Left renal cortex interstitium (tissue), 4 donors: ENCODE results near the gene KMT2A. TPM values are rescaled to one million over a fixed set of nuclear protein-coding genes. Genes with fewer than 3 reads are reported as not detected.
"Not testable (repeated sequence)": the region's sequence is repeated elsewhere in the genome, so short reads cannot be mapped to it uniquely, and the experiment has no call there.

Experiments used
- DNase-seq, 4 donors: peaks; one replicate each; pipeline ENCODE4 v3.0.0-alpha.2; 2013; ENCODE audit warnings: low read depth in 4 of 4, low spot score in 2 of 4, missing footprints in 1 of 4
- polyA plus RNA-seq, 4 donors: library from polyadenylated mRNA; unstranded; fragments of 120-200 nt; gene quantifications; one replicate each; pipeline ENCODE4 v1.2.1, GENCODE V29; 2013; ENCODE audit not compliant: insufficient read length in 4 of 4

The KMT2A gene
- polyA plus RNA-seq = 10 to 100 TPM; 31.8 to 54.5 (median 44.2) TPM

DNA sequence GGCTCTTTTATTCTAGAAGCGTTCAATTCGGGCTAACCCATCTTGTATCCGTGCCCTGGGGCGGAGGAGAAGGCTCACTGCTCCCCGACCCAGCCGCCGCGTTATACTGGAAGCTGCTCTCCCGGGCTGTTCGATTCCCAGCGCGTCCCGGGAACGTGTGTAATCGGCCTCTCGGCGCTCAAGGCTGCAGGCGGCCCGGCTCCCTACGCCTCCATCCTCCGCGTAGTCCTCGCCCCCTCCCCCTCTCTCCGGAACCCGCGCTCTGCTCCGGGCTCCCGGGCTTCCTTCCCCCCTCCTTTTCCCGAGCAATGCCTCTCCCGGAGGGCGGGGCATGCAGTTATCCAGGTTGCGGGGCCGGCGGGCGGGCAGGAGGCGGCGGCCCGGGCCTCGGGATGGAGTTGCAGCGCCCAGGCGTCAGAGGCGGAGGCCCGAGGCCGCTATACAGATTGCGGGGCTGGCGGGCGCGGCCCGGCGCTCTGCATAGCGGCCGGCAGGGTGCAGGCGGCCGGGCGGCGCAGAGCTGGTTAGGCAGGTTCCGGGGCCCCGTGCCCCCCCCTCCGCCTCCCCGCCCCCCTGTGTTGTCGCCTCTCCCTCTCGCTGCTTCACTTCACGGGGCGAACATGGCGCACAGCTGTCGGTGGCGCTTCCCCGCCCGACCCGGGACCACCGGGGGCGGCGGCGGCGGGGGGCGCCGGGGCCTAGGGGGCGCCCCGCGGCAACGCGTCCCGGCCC is at the start of gene KMT2A:
Gene KMT2A, plus strand, starts transcription at position 600 of the 732 bp plus-strand sequence. Its CDS starts 21 bp downstream, at position 621.
- DNase-seq = peak; percentile 92 to 96 (median 94)

DNA sequence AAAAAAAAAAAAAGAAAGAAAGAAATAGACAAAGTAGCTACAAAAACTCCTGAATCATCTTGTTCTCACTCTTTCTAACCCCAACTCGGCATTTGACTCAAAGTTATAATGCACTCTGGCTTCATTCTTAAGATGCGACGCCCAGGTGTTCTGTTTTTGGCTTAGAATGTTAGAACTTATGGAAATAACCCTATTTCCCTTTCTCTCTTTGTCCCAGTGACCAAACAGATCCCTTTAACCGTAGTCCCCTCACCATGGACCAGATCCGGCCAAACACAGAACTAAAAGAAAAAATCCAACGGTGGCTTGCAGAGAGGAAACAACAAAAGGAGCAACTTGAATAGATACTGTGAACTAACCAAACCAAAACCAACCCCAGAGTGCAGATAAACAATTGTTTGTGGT is 40.2 kb upstream of the KMT2A start:
- DNase-seq = no peak

DNA sequence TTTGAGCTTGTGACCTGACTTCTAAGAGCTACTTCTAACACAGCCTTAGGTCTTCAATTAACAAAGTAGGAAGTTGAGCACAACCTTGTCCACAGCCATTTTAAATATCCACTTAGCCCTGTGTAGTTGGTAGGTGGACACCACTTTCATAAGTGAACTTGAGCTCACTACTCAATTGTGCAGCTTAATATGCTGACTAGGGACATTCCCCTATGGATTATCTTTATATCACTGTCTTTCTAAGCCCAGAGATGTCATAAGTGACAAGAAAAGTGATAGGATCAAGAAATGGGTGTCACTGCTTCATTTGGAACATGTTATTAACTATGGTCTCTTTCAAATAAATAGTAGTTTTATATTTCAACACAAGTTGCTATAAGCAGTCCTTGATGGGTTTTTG is 38.8 kb upstream of the KMT2A start:
- no peak for DNase-seq

DNA sequence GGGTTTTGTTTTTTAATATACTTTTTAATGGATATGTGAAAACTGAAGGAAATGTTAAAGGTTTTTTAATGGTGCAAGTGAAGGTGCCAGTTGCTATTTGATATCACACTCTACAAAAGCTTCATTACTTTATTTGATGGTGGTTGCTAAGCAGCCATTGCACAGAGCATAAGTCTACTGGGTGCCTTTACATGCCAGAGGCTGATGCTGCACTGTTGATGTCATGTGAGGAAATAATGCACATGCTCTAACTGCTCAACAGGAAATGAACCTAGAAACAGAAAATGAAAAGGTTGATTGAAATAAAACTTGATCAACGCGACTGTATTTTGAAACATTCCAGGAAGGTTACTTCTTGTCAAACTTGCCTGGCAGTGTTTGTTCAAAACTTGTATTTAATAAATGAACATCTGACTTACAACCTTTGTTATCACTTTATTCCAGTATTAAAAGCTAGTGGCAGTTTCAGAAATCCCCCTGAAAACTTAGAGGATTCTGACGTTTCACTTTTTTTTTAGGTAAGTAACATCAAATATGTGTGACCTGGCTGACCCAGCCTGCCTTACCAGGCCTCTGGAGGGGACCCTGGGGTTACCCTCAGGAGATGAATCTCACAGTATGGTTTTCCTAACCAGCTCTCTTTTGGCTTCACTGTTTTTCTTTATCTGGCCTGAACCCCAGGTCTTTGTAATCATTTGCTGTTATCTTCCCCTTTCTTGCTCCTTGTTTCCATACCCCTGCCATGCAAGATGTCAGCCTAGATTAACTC is 37.3 kb upstream of the KMT2A start:
- DNase-seq = no peak

DNA sequence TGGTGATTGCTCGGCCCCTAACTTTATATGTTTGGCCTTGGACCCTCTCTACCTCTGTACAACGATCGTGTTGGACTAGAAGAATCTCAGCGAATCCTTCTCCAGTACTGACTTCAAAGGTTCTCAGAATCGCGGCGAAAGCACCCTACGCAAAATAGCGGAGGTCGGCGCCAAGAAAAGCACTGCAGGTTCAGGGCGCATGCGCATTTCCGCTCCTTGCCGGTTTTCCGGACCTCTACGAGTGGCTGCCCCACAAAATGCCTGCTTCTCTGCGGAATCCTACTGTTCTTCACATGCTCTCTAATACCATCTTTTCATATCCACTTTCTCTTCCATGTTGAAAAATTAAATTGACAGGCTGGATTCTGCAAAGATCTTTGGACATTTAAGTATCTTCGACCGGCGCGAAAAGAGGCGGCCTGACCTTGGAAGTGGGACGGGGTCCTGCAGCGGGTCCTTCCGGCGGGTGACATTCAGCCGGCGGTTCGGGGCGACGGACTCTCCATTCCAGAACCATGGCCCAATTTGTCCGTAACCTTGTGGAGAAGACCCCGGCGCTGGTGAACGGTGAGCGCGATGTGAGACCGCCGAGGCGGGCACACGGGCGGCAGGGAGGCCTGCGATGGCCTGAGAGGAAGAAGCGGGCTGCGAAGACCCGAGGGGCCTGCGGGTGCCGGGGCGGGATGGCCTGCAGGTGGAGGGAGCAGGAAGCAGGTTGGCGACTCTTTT is 35.0 kb upstream of the KMT2A start, which contains the start of gene ATP5MG:
Gene ATP5MG, plus strand, starts transcription at position 456 of the 729 bp plus-strand sequence. Its CDS starts 60 bp downstream, at position 516.
- DNase-seq = peak; percentile 84 to 94 (median 89)

DNA sequence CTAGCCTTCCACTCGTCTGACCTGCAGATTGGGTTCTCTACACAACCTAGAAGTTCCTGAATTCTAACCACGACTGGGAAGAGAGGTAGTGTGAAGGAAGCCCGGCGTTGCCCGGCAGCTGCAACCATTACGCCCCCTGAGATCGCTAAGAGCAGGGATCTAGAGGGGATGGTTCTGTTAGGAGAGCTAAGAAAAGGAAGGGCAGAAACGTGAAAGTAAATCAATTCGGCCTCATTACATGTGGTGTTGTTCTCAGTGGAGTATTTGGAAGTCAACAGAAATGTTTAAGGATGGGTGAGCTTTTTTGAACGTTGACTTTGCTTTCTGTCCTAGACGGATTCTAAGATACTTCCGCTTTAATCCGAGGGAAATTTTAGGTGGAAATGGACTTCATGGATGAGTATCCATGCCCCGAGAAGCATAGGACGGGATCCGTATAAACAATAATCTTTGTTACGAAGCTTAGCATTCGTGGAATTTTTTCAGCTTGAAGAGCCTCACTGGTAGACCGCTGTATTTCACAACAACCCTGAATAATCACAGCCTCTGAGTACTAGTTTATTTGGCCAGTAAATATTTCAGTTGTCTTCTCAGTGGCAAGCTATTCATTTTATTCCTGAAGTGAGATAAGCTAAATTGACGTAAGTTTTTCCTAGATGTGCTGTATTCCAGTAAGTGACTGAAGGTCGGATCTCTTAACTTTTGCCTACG is 34.3 kb upstream of the KMT2A start:
- DNase-seq = no peak

DNA sequence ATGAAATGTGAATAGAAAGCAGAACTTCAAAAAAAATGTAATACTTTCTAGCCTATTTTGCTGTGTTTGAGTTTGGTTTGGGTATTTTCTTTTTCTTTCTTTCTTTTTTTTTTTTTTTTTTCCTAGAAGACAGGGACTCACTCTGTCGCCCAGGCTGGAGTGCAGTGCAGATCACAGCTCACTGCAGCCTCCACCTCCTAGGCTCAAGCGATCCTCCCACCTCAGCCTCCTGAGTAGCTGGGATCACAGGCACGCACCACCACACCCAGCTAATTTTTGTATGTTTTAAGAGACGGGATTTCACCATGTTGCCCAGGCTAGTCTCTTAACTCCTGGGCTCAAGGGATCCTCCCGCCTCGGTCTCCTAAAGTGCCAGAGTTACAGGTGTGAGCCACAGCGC is 33.7 kb upstream of the KMT2A start:
- not testable (repeated sequence) for DNase-seq

DNA sequence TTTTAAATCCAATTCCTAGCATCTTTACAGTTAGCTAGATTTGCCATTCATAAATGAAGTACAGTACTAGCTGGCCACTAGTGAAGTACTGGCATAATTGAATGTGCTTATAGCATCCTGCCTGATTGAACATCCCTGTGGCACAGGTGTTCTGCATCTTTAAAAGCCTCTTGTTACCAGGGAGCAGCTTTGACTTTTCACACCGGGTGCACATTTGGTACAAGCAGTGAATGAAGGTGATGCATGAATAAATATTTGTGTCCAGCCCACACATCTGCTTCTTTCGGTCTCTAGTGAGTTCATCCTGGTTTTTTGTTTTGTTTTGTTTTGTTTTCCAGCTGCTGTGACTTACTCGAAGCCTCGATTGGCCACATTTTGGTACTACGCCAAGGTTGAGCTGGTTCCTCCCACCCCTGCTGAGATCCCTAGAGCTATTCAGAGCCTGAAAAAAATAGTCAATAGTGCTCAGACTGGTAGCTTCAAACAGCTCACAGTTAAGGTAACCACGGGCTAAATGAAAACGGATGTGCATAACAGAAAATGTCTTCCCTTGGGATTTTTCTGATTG is 29.6 kb upstream of the KMT2A start:
- DNase-seq = no peak

DNA sequence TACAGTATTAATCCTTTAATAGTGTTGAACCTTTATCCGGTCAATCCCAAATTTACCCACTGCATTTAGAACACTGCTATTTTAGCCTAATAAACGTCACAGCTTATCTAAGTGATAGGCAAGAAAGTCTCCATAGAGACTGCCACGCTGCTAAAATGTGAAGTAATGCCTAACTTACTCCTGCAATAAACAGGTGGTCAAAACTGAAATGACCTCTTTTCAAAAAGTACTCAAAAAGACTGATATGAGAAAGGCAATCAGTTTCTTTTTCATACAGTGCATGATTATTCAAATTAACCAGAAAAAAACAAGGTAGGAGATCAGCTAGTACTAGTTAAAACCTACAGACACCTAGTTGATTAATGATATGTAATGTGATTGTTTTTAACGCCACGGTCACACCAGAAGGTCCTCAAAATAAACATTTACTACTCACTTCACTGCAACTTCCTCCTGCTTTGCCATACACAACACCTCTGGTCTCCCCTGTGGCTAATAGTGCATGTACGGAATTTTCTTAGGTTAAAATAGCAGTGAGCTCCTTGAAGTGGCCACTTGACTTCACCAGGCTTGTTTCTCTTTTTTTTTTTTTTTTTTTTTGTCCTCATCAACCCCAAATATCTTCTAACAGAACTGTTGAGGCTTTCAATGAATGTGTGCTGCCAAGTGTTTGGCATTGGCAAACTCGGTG is 26.1 kb upstream of the KMT2A start:
- DNase-seq = no peak

DNA sequence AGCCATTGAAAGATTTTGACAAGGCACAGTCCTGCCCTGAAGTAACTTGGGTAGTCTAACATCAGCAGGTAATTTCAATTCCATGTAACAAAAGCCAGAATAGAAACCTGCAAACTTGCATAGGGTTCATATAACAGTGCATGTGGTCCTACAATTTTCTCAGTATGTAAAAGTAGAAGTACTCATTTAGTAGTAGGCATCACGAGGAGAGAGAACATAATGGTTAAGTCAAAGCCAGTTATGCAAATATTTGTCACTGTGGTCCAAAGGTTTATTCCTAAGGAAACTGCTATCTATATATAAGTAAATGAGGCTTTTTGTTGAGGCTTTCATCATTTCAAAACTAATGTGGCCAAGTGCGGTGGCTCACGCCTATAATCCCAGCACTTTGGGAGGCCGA is 24.8 kb upstream of the KMT2A start:
- no peak for DNase-seq

DNA sequence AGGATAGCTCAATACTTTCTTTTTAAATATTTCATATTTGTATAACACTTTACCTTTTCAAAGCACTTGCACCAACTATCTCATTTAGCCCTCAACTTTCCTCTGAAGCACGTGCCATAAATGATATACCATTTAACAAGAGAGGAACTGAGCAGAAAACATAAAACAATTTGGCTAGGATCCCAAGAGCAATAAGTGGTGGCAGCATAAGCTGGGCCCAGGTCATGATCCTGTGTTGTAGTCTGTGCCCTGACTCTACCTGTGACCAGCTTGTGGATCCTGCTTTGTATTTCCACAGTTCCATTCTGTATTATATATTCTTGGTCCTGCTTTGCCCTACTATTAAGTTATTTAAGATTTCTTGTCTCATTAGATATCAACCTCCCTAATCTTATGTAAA is 23.4 kb upstream of the KMT2A start:
- DNase-seq = no peak

DNA sequence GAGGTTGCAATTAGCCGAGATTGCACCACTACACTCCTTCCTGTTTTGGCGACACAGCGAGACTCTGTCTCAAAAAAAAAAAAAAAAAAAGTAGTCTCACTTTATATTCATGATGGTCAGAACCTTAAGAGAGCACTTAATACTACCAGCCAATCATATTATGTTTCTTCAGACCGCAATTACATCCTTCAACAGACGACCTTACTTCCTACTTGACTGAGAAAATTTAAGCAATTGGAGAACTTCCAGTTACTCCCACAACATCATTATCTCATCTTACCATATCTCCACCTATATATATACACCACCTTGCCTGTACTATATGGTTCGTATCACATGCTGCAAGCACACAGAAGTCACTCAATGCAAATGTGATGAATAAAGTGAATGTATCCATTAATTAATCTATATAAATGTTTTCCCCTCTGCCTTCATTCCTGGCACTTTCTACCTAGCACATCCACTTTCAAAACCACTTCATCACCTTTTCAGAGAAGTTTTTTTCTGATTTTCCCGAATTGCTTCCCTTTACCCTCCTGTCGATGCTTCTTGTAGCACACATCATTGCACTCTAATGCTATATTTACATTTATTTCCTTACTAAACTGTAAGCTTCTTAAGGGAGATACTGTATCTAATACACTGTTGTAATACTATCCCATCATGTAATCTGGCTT is 21.1 kb upstream of the KMT2A start:
- DNase-seq = no peak

DNA sequence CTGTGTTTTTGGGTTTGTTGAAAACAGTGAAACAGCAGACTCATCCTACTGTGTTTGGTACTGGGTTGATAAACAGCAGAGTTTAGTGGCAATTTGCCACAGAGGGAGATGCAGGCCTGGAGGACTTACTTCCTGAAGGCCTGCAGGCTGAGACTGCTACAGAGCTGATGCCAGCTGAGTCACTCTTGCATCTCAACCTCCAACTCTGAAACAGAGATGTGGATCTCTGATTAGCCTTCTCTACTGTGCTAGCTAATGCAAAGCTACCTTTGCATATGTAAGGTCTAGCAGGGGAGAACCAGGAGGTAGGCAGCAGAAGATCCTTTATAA is 20.6 kb upstream of the KMT2A start:
- no peak for DNase-seq

DNA sequence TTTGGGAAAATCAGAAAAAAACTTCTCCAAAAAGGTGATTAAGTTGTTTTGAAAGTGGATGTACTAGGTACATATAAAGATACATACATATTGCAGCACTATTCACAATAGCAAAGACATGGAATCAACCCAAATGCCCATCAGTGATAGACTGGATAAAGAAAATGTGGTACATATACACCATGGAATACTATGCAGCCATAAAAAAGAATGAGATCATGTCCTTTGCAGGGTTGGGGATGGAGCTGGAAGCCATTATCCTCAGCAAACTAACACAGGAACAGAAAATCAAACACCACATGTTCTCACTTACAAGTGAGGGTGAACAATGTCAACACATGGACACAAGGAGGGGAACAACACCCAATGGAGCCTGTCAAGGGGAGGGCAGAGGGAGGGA is 19.4 kb upstream of the KMT2A start:
- DNase-seq = not testable (repeated sequence)

DNA sequence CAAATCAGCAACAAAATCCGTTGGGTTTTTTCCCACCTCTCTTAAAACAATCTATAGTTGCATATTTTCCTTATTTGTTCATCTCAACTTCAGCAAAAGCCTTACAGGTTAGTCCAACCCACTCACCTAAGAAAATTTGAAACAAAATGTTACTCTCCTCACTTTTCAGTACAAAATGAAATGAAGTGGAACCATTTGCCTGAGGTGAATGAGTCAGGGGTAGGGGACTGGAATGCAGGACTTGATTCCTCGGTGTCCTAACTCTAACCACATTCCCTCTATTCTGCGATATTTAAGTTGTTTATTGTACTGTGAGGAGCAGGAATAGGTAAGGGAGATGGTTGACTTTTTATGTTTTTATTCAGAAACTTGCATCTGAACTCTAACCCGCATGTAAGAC is 18.5 kb upstream of the KMT2A start:
- no peak for DNase-seq

DNA sequence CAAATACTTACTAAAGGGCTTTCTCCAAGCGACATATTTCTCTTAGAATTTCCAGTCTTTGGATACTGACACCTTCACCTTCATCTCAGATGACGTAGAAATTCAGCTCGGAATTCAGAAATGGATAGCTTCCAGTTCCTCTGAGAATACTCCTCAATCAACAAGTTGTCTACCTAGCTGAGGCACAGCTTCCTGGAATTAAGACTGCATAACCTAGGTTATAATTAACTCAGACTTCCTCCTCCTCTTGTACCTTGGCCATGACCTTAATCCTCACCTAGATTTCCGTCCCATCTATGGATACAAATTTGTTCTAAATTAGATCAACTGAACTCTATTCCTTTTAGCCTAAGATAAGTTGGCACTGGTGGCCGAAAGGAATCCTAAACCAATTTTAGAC is 17.5 kb upstream of the KMT2A start:
- DNase-seq = no peak

DNA sequence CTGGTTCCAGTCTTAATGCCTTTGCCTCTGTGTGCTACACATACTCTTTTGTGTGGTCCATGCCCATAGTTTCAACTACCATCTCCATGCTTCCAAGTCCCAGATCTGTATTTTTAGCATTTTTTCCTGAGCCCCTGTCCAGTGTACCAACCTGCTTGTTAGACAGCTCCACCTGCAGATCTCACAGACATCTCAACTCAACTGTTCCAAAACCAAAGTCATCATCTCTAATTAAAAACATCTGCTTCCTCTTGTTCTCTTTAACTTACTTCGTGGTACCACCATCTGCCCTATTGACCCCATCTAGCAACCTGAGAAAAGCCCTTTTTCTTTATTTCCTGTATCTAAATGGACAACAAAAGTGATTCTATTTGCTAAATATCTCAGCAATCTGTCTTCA is 8.6 kb upstream of the KMT2A start:
- DNase-seq = no peak

DNA sequence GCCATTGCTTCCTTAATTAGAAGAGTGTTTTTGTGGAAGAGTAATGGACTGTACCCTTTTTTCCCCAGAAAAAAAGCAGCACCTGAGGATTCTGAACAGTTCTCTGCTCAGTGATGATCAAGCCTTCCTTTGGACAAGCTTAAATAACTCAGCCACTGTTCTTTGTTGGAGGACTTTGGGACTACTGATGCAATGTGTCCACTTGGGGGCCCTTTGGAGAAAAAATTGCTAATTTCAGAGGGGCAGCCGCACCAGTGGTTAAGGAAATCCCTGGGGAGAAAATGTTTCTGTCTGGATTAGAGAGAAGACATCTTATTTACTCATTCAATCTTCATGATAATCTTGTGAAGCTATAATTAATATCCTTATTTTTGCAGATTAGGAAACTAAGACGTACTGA is 5.3 kb upstream of the KMT2A start:
- DNase-seq = no peak

DNA sequence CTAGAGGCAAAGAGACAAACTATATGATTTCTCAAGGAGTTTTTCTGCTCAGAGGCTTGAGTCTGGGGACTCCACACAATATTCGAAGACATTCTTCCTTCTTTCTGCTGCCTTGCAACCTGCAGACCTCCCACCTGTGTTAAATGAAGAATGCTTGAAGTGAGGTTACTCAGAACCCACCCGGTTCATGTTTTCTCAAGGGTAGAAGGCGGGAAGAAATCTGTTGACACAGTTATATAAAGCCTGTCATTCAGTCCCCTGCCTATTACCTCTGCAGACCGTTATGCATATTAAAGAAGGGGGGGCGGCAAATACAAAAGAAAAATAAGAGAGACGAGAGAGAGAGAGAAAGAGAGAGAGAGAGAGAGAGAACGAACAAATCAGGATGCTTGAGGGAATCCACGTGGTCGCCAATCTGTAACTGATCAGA is 2.2 kb upstream of the KMT2A start:
- DNase-seq = peak in 1 of 4 donors; percentile 6
